Mucosa of descending colon (tissue), 3 donors: ENCODE data around the gene CTBP2. TPM values are rescaled to one million over a fixed set of nuclear protein-coding genes. Genes with fewer than 3 reads are reported as not detected.

Source experiments
- ATAC-seq: fragments of 200-7000 bp; cut with Tn5 transposase; one replicate; pipeline ENCODE4 v1.9.1; 2020; ENCODE audit warnings: mild to moderate bottlenecking, moderate library complexity
- DNase-seq, 3 donors: peaks; one replicate each; pipeline ENCODE4 v3.0.0-alpha.2; 2020
- H3K36me3 ChIP-seq: fragments of 200-600 bp; one replicate; pipeline ENCODE4 v1.8.0; 2021; ENCODE audit warnings: low read depth, mild to moderate bottlenecking
- H3K4me1 ChIP-seq: fragments of 200-600 bp; one replicate; pipeline ENCODE4 v1.8.0; 2021; ENCODE audit warnings: low read depth, mild to moderate bottlenecking
- H3K4me3 ChIP-seq: fragments of 200-600 bp; one replicate; pipeline ENCODE4 v1.8.0; 2021; ENCODE audit warnings: mild to moderate bottlenecking
- H3K9me3 ChIP-seq: fragments of 200-600 bp; one replicate; pipeline ENCODE4 v1.8.0; 2021; ENCODE audit warnings: mild to moderate bottlenecking
- intact Hi-C, 2 donors: fragments of 100-400 bp; cut with DNase I in 1 of 2; cut with micrococcal nuclease in 1 of 2; formaldehyde crosslinking; loops; one replicate each; pipeline versions ENCODE4 v1.11.0 to v1.11.1; 2022; cut with DNase I, micrococcal nuclease
- total RNA-seq, 3 donors: library from RNA; stranded (reverse); fragmentation: NEBNext Ultra II Directional in 2 of 3; extraction: Animal tissue kit (Norgen Biotek cat#: 25700) in 2 of 3; gene quantifications; one replicate each; pipeline versions ENCODE4 v1.2.1 to v1.2.4, GENCODE V29; 2021 to 2023
- TF ChIP-seq, protein P1 (sequence below): fragments of 200-600 bp; IDR thresholded peaks from one replicate; pipeline ENCODE4 v1.8.0; 2022; ENCODE audit warnings: antibody characterized with exemption, mild to moderate bottlenecking
- donor health status: DM: no; HTN: no; CAD: no; lungs with moderate emphysema.
- donor health status: DM: no; HTN: no; CAD: no.
- donor health status: DM: no; HTN: yes; CAD: no.

Gene CTBP2
- total RNA-seq, 3 donors from 2014 or later, result 109 to 137 (median 121) TPM

DNA sequence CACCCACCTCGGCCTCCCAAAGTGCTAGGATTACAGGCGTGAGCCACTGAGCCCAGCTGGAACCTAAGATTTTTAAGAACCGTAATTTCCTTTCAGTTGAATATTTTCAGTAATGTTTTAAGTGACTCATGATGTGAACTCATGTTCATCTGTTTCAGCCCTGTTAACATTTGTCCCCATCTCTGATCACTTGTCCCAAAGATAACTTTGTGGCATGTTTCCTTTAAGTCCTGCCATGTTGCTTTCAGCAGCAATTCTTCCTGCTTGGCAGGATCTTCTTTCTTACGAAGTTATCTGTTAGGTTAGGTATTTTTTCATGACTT is 199.2 kb downstream of the CTBP2 start:
- intact Hi-C loops, result no loop called here
- no peak for ATAC-seq

DNA sequence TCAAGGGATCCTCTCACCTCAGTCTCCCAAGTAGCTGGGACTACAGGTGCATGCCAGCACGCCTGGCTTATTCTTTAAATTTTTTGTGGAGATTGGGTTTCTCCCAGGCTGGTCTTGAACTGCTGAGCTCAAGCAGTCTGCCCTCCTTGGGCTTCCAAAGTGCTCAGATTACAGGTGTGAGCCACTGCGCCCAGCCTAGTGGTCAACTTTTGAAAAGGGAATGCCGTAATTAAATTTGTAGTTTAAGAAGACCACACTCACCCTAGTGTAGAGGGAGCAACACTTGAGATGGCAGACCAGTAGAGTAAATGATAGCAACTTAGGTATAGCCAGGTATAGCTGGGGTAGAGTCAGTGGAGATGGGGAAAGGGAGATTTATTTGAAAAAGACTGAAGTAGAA is 200.8 kb downstream of the CTBP2 start:
- TF ChIP-seq, protein P1, sequence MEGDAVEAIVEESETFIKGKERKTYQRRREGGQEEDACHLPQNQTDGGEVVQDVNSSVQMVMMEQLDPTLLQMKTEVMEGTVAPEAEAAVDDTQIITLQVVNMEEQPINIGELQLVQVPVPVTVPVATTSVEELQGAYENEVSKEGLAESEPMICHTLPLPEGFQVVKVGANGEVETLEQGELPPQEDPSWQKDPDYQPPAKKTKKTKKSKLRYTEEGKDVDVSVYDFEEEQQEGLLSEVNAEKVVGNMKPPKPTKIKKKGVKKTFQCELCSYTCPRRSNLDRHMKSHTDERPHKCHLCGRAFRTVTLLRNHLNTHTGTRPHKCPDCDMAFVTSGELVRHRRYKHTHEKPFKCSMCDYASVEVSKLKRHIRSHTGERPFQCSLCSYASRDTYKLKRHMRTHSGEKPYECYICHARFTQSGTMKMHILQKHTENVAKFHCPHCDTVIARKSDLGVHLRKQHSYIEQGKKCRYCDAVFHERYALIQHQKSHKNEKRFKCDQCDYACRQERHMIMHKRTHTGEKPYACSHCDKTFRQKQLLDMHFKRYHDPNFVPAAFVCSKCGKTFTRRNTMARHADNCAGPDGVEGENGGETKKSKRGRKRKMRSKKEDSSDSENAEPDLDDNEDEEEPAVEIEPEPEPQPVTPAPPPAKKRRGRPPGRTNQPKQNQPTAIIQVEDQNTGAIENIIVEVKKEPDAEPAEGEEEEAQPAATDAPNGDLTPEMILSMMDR, result no peak
- Histone ChIP-seq H3K4me1 (peaks cover 2% of the 10 kb centered on the region), H3K4me3 (no peak overlapping the region), H3K36me3 (no peaks in the 10 kb centered on the region), H3K9me3 (no peaks in the 10 kb centered on the region)
- DNase-seq (no peak), ATAC-seq (no peak)
- intact Hi-C loops, result no loop called here

More for the DNA sequence above, 199.2 kb downstream of the CTBP2 start:
- H3K4me3 ChIP-seq, result no peak overlapping the region
- H3K9me3 ChIP-seq, result no peaks in the 10 kb centered on the region
- peaks cover 2% of the 10 kb centered on the region for H3K4me1 ChIP-seq
- TF ChIP-seq, protein P1, result no peak
- DNase-seq, result no peak
- no peaks in the 10 kb centered on the region for H3K36me3 ChIP-seq

DNA sequence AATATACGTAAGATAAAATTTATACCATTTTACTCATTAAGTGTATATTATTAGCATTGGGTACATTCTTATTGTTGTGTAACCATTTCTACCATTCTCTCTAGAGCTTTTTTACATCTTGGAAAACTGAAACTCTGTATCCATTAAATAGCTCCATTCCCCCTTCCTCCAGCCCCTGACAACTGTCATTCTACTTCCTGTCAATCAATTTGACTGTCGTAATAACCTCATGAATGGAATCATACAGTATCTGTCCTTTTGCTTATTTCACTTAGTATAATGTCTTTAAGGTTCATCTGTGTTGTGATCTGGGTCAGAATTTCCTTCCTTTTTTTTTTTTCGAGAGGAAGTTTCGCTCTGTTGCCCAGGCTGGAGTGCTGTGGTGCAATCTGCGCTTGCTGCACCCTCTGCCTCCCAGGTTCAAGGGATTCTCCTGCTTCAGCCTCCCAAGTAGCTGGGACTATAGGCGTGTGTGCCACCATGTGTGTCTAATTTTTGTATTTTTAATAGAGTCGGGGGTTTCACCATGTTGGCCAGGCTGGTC is 202.9 kb downstream of the CTBP2 start:
- Histone ChIP-seq H3K9me3 (no peaks in the 10 kb centered on the region), H3K4me1 (peaks cover 2% of the 10 kb centered on the region), H3K4me3 (no peak overlapping the region), H3K36me3 (no peaks in the 10 kb centered on the region)
- no peak for DNase-seq
- no peak for ATAC-seq
- TF ChIP-seq, protein P1, result no peak
- intact Hi-C loops, result no loop called here

DNA sequence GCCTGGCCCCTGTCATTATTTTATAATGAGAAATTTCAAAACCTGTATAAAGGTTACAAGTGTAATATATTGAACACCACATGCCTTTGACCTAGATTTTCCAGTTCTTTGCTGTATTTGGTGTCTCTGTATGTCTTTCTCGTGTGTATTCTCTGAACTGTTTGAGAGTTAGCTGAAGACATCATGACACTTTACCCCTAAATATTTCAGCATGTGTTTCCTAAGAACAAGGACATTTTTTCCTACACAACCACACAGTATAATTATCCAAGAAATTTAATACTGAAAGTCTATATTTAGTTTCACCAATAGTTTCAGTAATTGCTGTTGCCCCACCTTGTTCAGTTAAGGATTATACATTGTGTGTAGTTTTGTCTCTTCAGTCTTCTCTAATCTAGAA is 203.6 kb downstream of the CTBP2 start:
- no peak overlapping the region for H3K4me3 ChIP-seq

DNA sequence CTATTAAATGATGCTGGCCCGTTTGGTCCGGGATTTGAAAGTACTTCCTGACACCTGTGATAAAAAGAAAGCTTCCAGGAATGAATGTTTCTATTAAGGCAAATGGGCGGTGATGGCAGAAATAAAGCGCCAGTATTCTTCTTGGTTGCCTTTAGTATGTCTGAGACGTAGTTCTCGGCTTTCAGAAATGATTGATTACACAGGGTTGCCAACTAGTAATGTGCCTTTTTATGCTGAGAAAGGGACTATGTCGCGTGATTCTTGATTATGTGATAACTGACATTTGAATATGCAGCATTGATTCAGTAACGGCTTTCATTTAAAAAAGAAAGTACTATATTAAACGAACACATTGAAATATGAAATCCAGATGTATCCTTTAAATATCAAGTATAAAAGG is 204.5 kb downstream of the CTBP2 start:
- TF ChIP-seq, protein P1, result no peak
- intact Hi-C loops, result no loop called here
- DNase-seq, result no peak
- no peak for ATAC-seq
- peaks cover 2% of the 10 kb centered on the region for H3K4me1 ChIP-seq
- no peak overlapping the region for H3K4me3 ChIP-seq
- no peaks in the 10 kb centered on the region for H3K9me3 ChIP-seq
- no peaks in the 10 kb centered on the region for H3K36me3 ChIP-seq

More for the DNA sequence above, 203.6 kb downstream of the CTBP2 start:
- TF ChIP-seq, protein P1, result no peak
- DNase-seq, result no peak
- ATAC-seq, result no peak
- intact Hi-C loops, result no loop called here
- Histone ChIP-seq H3K4me1 (peaks cover 2% of the 10 kb centered on the region), H3K9me3 (no peaks in the 10 kb centered on the region), H3K36me3 (no peaks in the 10 kb centered on the region)

DNA sequence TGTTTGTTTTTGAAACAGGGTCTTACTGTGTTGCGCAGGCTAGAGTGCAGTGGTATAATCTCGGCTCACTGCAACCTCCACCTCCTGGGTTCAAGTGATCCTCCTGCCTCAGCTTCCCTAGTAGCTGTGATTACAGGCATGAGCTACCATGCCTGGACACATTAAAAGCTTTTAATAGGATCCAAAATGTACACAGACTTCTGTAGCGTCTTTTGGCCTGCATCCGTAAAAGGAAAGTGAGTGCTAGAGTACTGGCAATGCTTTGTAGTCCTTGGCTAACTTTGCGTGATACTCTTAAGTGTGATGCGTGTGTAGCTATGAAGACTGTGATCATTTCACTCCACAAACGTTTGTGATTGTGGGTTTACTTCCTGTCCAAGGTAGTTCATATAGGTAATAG is 205.1 kb downstream of the CTBP2 start:
- H3K4me3 ChIP-seq, result no peak overlapping the region
- no peaks in the 10 kb centered on the region for H3K9me3 ChIP-seq
- TF ChIP-seq, protein P1, result no peak
- H3K4me1 ChIP-seq, result peaks cover 2% of the 10 kb centered on the region
- ATAC-seq (no peak), DNase-seq (no peak)
- intact Hi-C loops, result no loop called here
- H3K36me3 ChIP-seq, result no peaks in the 10 kb centered on the region
